GM19372 (cell line): Measurements from ENCODE around the gene DDX54.

ENCODE experiments used
- ATAC-seq: cut with Tn5 transposase; IDR thresholded peaks from one replicate; pipeline ENCODE4 v1.9.1; 2021; ENCODE audit warnings: mild to moderate bottlenecking, low read depth, moderate library complexity; ENCODE audit not compliant: unreplicated experiment

Gene DDX54, protein sequence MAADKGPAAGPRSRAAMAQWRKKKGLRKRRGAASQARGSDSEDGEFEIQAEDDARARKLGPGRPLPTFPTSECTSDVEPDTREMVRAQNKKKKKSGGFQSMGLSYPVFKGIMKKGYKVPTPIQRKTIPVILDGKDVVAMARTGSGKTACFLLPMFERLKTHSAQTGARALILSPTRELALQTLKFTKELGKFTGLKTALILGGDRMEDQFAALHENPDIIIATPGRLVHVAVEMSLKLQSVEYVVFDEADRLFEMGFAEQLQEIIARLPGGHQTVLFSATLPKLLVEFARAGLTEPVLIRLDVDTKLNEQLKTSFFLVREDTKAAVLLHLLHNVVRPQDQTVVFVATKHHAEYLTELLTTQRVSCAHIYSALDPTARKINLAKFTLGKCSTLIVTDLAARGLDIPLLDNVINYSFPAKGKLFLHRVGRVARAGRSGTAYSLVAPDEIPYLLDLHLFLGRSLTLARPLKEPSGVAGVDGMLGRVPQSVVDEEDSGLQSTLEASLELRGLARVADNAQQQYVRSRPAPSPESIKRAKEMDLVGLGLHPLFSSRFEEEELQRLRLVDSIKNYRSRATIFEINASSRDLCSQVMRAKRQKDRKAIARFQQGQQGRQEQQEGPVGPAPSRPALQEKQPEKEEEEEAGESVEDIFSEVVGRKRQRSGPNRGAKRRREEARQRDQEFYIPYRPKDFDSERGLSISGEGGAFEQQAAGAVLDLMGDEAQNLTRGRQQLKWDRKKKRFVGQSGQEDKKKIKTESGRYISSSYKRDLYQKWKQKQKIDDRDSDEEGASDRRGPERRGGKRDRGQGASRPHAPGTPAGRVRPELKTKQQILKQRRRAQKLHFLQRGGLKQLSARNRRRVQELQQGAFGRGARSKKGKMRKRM

DNA sequence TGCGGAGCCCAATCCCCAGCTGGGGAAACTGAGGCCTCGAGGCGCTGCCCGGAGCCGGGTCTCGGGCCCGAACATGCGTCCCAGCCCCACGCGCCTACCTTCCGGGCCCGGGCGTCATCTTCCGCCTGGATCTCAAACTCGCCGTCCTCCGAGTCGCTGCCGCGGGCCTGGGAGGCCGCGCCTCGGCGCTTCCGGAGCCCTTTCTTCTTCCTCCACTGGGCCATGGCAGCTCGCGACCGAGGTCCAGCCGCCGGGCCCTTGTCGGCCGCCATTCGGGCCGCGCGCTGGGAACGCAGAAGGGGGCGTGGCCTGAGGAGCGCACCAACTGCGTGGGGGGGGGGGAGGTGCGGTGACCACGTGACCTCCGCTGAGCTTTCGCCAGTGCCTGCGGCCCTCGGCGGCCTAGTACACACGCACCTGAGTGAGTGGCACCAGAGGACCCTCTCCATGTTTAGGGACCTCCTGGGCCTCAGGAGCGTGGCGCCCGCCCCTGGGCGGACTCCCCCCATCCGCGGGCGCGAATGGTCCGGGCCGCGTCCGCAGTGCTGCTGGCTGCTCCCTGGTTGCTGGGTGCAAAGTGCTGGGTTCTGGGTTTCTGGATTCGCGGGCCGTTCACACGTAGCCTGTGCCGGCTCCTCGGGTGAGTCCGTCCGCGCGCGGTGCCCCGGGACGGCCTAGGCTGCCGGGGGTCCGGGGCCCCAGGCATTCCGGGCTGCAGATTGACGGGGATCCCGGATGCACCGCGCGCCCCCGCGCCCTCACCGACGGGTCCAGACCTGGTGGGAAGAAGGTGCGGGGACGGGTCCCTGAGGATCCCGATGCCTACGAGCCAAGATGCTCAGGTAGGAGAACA lies at the start of gene DDX54, which contains the start of gene RITA1:
TSS of gene DDX54 (minus strand) at position 299 of the 853 bp plus-strand sequence. CDS start at position 272, 27 bp downstream.
TSS of gene RITA1 (plus strand) at position 542 of the 853 bp plus-strand sequence. CDS start 1,026 bp downstream, outside the sequence.
- ATAC-seq, result peak; percentile 46

DNA sequence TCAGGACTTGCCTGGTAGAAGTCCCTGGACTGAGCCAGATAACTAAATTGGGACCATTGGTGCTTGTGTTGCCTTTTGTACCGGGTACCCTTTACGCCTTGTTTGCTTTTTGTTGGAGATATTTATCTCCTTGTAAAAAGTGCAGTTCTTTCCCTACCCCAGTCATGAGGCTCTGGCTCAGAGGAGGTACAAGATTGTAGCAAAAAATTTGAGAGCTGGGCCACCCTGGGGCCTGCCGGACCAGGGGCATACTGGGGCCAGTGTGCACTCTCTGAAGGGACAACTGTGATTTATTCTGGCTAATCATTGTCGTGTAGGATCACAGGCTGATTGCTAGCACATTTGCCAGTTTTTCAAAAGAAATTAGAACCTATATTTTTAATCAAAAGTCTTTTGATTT lies 49.2 kb upstream of the DDX54 start:
- ATAC-seq, result no peak

DNA sequence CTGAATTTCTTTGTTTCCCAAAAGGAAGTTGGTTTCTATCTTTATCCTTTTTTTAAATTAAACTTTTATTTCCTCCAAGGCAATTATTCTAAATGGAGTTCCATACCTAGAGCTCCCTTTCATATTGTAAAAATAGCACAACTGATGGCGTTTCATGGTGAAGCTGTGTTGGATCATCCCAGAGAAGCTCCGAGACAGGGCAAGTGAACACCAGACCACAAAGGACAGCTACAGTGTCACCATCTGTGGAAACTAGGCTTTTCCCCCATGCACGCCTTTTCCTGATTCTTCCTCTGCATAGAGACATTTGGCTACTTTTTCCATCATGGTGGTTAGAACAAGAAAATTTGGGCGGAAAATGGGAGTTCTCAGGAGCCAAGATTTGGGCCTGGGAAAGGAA lies 48.7 kb upstream of the DDX54 start:
- ATAC-seq, result no peak

DNA sequence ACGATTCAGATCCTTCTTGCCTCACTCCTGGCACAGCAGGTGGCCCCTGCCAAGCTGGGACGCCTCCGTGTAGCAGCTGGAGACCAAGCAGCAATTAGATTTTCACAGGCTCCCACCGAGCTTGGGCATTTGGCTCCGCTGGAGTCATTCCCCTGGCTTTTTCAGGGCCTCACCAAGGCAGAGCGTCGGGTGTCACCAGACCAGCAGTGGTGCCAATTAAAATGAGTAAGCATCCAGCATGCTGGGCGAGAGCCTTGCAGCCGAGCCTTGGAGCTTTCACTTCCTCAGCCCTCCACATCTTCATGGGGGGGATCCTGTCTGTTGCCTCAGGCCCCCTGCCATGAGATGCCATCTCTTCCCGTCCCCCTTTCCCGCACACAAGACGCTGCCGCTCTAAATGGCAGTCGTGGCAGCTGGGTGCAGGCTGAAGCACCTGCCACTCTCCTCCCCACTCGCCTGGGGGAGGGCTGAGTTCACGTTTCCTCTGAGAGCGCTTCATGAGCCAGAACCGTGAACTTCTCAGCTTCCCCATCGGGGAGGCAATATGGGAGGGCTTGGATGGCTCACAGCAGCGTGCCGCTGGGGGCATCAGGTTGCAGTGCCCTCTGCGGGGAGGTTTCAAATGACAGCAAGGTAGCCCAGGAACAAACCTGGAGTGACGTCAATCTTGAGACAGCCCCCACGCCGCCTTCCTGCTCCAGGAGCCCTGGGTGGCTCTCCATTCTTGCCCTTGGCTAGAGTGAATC lies 47.7 kb upstream of the DDX54 start:
- ATAC-seq, result no peak

DNA sequence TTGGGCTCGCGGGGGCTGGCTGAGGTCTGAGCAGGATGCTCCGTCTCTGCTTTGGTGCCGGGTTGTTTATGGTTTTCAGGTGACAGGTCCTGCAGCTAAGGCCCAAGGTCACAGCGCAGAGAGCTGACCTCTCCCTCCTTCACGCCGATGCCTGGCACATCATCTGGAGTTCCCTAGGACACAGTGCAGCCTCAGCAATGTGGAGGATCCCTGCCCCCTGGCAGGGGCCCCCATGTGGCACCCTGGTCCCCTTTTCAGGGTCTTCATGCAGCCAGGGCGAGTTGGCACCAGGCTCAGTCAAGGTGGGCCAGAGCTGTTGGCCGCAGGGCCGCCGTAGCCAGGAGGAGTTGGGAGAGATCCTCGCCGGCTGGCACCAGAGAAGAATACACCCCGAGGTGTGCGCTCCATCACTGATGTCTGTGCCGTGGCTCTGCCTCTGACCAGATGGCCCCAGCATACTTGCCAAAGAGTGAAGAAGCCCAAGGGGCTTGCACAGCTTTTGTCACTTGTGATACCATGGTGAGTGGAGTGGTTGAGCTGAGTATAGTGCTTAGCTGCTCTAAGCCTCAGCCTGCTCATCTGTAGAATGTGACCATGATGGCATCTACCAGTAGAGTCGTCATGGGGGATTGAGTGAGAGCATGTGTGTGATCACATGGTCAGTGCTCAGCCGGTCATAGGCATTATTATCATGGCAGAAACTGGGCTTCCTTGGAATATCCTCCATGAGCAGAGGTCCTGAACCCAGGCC lies 47.0 kb upstream of the DDX54 start:
- no peak for ATAC-seq

DNA sequence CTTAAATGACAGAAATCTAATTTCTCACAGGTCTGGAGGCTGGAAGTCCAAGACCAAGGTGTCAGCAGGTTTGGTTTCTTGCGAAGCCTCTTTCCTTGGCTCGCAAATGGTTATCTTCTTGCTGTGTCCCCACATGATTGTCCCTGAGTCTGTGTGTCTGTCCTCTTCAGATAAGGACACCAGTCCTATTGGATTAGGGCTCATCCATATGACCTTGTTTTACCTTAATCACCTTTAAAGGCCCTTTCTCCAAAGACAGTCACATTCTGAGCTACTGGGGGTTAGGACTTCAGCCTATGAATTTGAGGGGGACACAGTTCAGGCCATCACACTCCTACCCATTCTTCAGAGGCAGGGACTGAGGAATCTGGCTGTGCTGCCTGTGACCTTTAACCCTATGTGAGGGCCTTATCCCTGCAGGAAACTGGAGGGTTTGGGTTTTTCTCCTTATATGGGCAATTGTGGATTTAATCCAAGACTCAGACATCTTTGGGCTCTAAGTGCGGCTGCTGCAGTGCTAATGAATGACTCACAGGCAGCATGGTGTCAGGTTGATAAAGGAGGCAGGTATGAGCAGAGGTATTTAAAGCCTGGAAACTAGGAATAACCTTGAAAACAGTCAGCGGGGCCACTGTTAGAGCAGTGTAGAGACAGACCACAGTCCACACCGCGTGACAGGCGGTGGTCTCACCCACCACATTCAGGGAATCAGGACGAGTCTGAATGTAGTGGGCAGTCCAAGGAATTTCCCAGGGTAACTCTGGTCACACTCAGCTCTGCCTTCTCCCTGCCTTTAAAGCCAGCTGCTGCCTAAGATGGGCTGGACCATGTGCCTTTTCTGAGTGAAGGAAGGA lies 46.2 kb upstream of the DDX54 start:
- no peak for ATAC-seq

DNA sequence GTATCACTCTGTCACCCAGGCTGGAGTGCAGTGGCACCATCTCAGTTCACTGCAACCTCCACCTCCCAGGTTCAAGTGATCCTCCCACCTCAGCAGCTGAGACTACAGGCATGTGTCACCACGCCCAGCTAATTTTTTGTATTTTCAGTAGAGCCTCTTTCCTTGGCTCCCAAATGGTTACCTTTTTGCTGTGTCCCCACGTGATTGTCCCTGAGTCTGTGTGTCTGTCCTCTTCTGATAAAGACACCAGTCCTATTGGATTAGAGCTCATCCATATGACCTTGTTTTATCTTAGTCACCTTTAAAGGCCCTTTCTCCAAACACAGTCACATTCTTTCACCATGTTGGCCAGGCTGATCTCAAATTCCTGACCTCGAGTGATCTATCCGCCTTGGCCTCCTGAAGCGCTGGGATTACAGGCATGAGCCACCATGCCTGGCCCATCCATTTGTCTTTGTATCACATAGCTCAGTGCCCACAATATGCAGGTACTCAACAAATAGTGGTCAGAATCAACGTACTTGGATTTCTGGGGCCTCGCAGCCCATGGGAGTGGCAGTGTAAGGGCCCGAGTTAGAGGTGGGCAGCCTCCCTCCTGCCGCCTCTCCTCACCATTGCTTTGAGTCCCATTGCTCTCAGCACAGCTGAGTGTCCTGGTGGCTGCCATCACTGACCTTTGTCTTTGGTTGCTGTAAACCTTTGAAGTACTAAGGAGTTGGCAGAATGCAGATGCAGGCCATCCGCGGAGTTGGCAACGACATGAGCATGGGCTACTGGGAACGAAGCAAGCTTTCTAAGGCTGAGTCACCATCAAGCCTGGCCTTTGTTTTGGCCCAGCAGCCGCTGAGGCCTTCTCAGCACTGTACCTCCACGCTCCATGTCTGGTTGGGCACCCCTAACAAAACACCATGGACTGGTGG lies 45.3 kb upstream of the DDX54 start:
- ATAC-seq, result peak; percentile 11

DNA sequence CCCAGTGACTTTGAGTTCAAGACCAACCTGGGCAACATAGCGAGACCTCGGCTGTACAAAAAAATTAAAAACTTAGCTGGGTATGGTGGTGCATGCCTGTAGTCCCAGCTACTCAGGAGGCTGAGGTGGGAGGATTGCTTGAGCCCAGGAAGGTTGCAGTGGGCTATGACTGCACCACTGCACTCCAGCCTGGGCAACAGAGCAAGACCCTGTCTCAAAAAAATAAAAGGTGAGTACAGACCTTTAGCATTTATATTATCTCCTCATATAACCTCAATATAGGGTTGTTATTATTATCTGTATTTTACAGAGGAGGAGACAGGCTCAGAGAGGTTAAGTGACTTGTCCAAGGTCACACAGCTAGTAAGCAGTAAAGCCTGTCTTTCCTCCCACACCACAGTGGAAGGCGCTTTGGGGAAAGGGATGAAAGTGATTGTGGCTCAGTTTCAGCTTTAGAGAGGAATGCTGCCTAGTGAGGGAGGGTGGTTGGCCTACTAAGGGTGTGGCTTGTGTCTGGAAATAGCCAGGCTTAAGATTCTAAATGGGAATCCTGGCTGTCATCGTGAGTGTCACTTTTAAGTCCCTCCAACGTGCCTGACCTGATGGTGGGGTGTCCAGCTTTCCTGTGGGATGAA lies 43.2 kb upstream of the DDX54 start:
- no peak for ATAC-seq

DNA sequence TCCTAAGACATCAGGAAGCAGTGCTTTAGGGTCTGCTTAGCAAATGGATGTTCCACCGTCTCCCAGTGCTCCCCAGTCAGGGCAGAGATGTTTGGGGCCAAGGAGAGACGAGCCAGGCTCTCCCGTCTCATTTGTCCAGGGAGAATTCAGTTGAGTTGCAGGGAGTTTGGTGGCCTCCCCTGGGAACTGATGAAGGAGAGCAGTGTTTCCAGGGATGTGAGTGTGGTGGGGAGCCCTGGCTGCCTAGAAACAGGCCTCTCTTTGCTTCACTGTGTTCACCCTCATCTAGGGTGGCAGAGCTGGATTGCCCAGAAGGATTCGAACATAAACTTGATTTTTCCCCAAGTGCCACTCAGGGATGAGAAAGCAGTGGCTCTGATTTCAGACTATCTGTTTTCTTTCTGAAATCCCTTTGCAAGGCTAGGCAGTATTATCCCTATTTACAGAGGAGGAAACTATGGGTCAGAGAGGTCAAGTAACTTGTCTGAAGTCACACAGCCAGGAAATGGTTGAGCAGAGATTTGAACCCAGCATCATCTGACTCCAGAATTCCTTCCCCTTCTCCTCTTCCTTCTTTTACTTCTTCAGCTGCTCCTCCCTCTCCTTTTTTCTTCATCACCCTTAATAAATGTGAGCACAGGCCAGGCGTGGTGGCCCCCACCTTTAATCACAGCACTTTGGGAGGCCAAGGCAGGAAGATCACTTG lies 42.6 kb upstream of the DDX54 start:
- no peak for ATAC-seq

DNA sequence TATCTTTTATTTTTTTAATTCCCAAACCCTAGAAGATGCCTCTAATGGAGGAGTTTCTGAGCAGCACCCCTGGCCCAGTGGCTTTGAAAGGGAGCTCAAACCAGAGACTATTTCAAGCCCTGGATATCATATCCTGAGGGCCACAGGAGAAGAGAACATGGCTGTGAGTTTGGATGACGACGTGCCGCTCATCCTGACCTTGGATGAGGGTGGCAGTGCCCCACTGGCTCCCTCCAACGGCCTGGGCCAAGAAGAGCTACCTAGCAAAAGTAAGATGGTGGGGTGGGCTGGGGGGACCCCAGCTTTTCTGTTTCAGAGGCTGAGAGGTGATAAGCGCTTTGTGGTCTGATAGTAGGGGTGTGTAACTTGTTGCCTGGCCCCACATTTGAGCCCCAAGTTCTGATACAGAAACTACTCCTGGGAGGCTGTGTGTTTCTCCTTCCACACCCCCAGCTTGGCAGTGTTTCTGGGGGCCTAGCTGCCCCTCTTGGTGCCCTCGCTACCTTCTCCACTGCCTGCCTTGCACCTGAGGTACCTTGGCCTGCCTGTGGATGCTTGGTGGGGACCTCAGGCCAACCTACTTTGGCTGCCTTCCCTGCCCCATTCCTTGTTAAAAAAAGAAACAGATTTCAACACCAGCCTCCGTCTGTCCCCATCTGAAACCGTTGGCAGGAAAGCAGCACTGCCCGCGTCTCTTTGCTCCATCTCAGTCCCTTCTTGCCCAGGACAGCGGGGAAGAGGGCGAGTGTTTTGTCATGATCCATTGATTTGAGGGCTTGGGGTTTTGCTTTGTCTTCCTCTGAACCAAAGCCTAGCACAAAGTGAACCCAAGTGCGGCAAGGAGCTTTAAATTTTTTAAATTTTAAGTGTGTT lies 41.7 kb upstream of the DDX54 start:
- ATAC-seq, result no peak

DNA sequence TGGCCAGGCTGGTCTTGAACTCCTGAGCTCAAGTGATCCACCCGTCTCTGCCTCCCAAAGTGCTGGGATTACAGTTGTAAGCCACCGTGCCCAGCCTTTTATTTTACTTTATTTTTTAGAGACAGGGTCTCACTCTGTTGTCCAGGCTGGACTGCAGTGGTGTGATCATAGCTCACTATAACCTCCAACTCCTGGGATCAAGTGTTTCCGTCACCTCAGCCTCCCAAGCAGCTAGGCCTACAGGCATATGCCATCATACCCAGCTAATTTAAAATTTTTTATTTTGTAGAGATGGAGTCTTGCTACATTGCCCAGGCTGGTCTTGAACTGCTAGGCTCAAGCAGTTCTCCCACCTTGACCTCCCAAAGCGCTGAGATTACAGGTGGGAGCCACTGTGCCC lies 39.7 kb upstream of the DDX54 start:
- no peak for ATAC-seq

DNA sequence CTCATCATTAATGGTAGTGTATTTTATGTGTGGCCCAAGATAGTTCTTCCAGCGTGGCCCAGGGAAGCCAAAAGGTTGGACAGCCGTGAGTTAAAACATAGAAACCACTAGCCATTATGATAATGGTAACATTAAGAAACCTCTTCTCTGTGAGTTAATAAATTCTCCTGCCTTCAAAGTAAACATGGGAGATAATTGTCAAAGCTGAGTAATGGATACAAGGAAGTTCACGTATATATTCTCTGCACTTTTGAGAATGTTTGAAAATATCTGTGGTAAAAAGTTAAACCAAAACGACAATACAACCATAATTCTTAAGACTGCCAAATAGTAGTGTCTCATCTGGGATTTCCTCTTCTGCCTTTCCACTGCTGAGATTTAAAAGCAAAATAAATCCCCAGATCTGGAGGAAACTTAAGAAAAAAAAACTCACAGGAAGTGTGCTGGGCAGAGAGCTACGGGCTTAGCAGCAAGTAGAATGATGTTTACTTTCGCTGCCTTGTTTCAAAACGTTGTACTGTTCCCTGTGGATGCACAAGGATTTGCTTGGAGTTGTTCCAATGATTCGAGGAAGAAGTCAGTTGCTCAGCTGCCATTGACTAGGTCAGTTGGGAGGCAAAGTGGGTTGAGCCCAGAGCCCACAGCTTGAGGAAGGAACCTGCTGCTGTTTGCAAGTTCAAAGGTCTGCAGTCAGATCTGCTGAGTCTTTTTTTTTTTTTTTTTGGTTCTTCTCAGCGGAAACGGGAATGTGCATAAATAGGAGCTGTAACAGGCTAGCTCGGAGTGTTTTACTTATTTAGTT lies 37.7 kb upstream of the DDX54 start:
- no peak for ATAC-seq

DNA sequence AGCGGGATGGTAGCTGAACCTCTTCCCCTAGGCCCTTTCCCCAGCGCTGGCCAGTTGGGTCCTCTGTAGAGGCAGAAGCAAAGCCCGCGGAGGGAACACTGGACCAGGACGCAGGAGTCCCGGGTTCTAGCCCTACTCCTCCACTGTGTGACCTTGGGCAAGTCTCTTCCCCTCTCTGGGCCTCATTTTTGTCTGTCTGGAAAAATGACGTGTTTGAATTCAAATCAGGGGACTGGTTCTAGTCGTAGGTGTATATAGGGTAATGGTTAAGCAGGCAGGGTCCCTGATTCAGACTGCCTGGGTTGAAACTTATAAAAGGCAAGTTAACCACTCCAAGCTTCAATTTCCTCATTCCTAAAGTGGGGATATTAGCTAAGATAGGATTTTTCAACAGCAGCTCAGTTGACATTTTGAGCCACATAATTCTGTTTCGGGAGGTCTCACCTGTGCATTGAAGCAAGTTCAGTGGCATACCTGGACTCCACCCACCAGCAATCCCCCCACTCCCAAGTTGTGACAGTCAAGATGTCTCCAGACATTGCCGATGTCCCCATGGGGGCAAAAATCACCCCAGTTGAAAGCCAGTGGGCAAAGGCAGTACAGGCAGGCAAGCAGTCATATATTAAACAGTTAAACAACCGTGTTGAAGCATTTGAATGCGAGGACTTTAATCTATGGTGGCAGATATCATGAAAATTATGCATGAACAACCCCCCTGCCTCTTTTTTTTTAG lies 36.9 kb upstream of the DDX54 start:
- ATAC-seq, result no peak
